Panc1 (cell line): Measurements from ENCODE around the gene GNAI1. TPM values are rescaled to one million over a fixed set of nuclear protein-coding genes. Genes with fewer than 3 reads are reported as not detected.

Source experiments
- ATAC-seq: fragments of 200-7000 bp; cut with Tn5 transposase; 2 replicates; pipeline ENCODE4 v1.9.1; 2020; ENCODE audit warnings: mild to moderate bottlenecking, moderate library complexity
- BruUV-seq: library from RNA; stranded (reverse); fragments of 400-500 nt; replicated peaks from 2 replicates; lab custom pipeline; 2021; lab: Mats Ljungman, UMichigan
- CTCF ChIA-PET: fragments of 300-600 bp; sonication (Branson Sonifier 250); formaldehyde crosslinking; loops from one replicate; lab custom pipeline; 2022; ENCODE audit warnings: antibody characterized with exemption; lab: Charles Lee
- POLR2A ChIA-PET: fragments of 300-600 bp; sonication (Branson Sonifier 250); formaldehyde crosslinking; loops from one replicate; lab custom pipeline; 2022; ENCODE audit warnings: antibody characterized with exemption; lab: Charles Lee
- DNase-seq: peaks from one replicate; pipeline ENCODE4 v3.0.0-alpha.2; 2010; ENCODE audit warnings: low read depth, low spot score
- H3K27ac ChIP-seq: 2 replicates; pipeline ENCODE4 v1.5.1; 2011; ENCODE audit warnings: mild to moderate bottlenecking, low read length, inconsistent platforms
- H3K27me3 ChIP-seq: fragments of 200-500 bp; sonication (Bioruptor generic); 2 replicates; pipeline ENCODE4 v1.6.0; 2014; ENCODE audit warnings: low read length, inconsistent platforms; ENCODE audit not compliant: control insufficient read depth, insufficient read depth
- H3K36me3 ChIP-seq: fragments of 200-500 bp; sonication (Bioruptor generic); 2 replicates; pipeline ENCODE4 v1.5.1; 2014; ENCODE audit warnings: inconsistent platforms, mild to moderate bottlenecking, low read length, moderate library complexity; ENCODE audit not compliant: control insufficient read depth, insufficient read depth
- H3K4me1 ChIP-seq: 2 replicates; pipeline ENCODE4 v1.5.1; 2011; ENCODE audit warnings: inconsistent platforms, mild to moderate bottlenecking, low read length, moderate library complexity; ENCODE audit not compliant: control insufficient read depth, insufficient read depth
- H3K4me3 ChIP-seq, 2 experiments: 2 replicates each; pipeline ENCODE4 v1.5.1; 2011 to 2012; ENCODE audit warnings: low read depth in 2 of 2, low read length in 2 of 2, mild to moderate bottlenecking in 2 of 2, inconsistent platforms in 1 of 2, moderate library complexity in 1 of 2
- H3K9me3 ChIP-seq: fragments of 200-500 bp; sonication (Bioruptor generic); 2 replicates; pipeline ENCODE4 v1.5.1; 2014; ENCODE audit warnings: low read depth, mild to moderate bottlenecking, inconsistent platforms, low read length, moderate library complexity; ENCODE audit not compliant: control insufficient read depth, insufficient read depth
- CTCF ChIP-seq: fragments of 450-650 bp; IDR thresholded peaks from 2 replicates; pipeline ENCODE4 v1.5.1; 2017; ENCODE audit warnings: mild to moderate bottlenecking
- POLR2AphosphoS5 ChIP-seq: IDR thresholded peaks from 2 replicates; pipeline ENCODE4 v1.6.1; 2012; ENCODE audit warnings: mild to moderate bottlenecking, low read depth, low read length, moderate library complexity
- REST ChIP-seq, 2 experiments: IDR thresholded peaks; 2 replicates each; pipeline ENCODE4 v1.6.1; 2011 to 2012; ENCODE audit warnings: low read depth in 2 of 2, control low read depth in 1 of 2, low read length in 1 of 2, mild to moderate bottlenecking in 1 of 2, moderate library complexity in 1 of 2; ENCODE audit not compliant: insufficient read depth in 1 of 2
- SIN3A ChIP-seq: IDR thresholded peaks from 2 replicates; pipeline ENCODE4 v1.6.1; 2012; ENCODE audit warnings: low read depth, mild to moderate bottlenecking, low read length, moderate library complexity, borderline replicate concordance; ENCODE audit not compliant: insufficient read depth
- TCF7L2 ChIP-seq: IDR thresholded peaks from 2 replicates; pipeline ENCODE4 v1.6.1; 2011; ENCODE audit warnings: mild to moderate bottlenecking, low read depth, low read length, inconsistent platforms
- in situ Hi-C: cut with HindIII; loops from 2 replicates; pipeline ENCODE4 v1.10.0; 2016; ENCODE audit warnings: low sequenced_read_pairs, low pct_unique_long_range_greater_than_20kb
- intact Hi-C: fragments of 100-400 bp; cut with micrococcal nuclease; formaldehyde crosslinking; loops from one replicate; pipeline ENCODE4 v1.10.0; 2022; ENCODE audit not compliant: unreplicated experiment
- total RNA-seq: library from RNA; stranded (reverse); gene quantifications from one replicate; pipeline ENCODE4 v1.2.1, GENCODE V29; 2021; ENCODE audit not compliant: unreplicated experiment

Gene GNAI1
- total RNA-seq, 1 experiment from 2014 or later: 19.2 TPM

DNA sequence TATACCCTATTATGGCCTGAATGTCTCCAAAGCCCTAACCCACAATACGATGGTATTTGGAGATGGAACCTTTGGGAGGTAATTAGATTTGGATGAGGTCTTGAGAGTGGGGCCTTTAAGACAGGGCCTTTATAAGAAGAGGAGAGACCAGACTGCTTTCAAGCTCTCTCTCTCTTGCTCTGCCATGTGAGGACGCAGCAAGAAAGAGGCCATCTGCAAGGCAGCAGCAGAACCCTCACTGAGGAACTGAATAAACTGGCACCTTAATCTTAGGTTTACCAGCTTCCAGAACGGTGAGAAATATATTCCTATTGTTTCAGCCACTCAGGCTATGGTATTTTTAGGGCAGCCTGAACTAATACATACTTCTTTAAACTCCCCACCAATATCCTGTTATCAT lies 2.0 kb upstream of the GNAI1 start:
- ChIA-PET POLR2A (no interaction called here), CTCF (no interaction called here)
- H3K4me1 ChIP-seq: peaks cover 14% of the 10 kb centered on the region
- BruUV-seq: no TSS peak
- H3K36me3 ChIP-seq: peaks cover 2% of the 10 kb centered on the region; the same call in 1 of the 2 replicates
- ATAC-seq (no peak), DNase-seq (no peak)
- H3K27me3 ChIP-seq: no peaks in the 10 kb centered on the region
- in situ Hi-C loops (no loop called here), intact Hi-C loops (no loop called here)
- no peak overlapping the region for H3K4me3 ChIP-seq
- H3K9me3 ChIP-seq: no peaks in the 10 kb centered on the region
- H3K27ac ChIP-seq: no peak overlapping the region
- TF ChIP-seq POLR2AphosphoS5 (no peak), CTCF (no peak), SIN3A (no peak), TCF7L2 (no peak), REST (IDR thresholded peaks at IDR 0.05; ENCODE audit: insufficient read depth in 1 of 2, low read depth in 2 of 2, low read length in 1 of 2) (no peak)

- no TSS peak for BruUV-seq
- in situ Hi-C loops: no loop called here
- no peak for ATAC-seq
- intact Hi-C loops: no loop called here
- H3K27ac ChIP-seq: peak overlapping the region; percentile 49
- peaks cover 14% of the 10 kb centered on the region for H3K4me1 ChIP-seq
- H3K4me3 ChIP-seq: peak overlapping the region in 1 of 2 experiments; percentile 78; a peak in 3 of 4 replicates
- ChIA-PET CTCF (interaction anchor here (0.6 to 1.1 kb wide), 4 partner anchors 12 to 733 kb away, joined by 3 to 9 read pairs (median 4); no protein-coding TSS in a partner anchor), POLR2A (no interaction called here)
- DNase-seq: no peak
- peaks cover 2% of the 10 kb centered on the region; the same call in 1 of the 2 replicates for H3K36me3 ChIP-seq
- TF ChIP-seq CTCF (peak; percentile 18; the same call in 1 of the 2 replicates), POLR2AphosphoS5 (no peak)
- H3K9me3 ChIP-seq: no peaks in the 10 kb centered on the region
- no peaks in the 10 kb centered on the region for H3K27me3 ChIP-seq
Observed at GRCh38 chr7:80133361-80134114, 1.1 kb upstream of the GNAI1 start.
